HG03095 (cell line): ENCODE results near the gene ARHGAP22.

ENCODE experiments used
- ATAC-seq: cut with Tn5 transposase; IDR thresholded peaks from one replicate; pipeline ENCODE4 v1.9.1; 2021; ENCODE audit warnings: moderate library complexity; ENCODE audit not compliant: unreplicated experiment

The ARHGAP22 gene

DNA sequence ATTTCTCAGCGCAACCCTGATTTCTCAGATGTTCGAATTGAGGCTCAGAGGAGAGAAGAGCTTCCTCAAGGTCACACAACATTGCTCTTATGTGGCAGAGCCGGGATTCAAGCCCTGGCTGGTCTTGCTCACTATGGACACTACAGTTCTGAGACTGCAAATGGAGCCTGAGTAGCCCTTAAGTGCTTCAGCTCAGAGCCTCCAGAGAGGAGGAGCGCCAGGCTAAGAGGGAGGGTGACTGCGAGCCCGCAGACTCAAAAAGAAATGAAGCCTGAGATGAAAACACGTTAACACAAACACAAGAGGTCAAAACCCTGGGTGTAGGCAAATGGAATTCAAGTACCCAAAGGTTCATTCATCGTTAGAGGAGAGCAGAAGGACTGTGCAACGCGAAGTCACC is 13.9 kb downstream of the ARHGAP22 start:
- no peak for ATAC-seq

DNA sequence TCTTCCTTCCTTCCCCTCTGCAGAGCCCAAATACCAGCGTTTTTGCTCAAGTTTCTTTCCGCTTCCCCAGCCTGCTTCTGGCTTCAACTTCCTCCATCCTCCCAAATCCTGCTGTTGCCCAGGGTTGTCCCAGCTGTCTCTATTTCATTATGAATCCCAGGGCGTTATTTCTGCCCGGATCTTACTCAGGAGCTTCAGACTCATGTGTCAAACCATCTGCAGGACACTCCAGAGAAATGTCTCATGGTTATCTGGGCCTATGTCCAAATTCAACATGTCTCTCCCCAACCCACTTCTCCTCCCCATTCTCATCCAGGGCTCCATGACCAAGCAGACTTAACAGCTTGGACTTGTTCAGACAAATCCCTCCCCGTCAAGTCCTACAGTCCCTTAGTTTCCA is 15.6 kb downstream of the ARHGAP22 start:
- ATAC-seq, result no peak

DNA sequence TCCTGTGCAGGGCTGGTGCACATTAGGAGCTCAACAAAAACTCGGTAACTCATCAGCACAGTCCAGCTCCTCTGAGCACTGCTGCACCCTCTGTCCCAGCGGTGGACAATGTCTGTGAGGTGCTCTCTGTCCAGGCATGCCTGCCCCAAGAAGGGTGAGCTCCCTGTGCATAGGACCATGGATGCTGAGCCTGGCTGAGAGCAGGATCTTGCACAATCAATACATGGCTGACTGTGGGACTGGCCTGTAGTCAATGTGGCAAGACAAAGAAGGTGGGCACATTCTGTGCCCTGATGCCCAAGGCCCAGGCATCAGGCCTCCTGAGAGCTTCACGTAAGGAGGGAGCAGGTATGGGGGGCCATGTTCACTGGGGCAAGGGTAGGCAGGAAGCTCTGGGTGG is 17.1 kb downstream of the ARHGAP22 start:
- no peak for ATAC-seq

DNA sequence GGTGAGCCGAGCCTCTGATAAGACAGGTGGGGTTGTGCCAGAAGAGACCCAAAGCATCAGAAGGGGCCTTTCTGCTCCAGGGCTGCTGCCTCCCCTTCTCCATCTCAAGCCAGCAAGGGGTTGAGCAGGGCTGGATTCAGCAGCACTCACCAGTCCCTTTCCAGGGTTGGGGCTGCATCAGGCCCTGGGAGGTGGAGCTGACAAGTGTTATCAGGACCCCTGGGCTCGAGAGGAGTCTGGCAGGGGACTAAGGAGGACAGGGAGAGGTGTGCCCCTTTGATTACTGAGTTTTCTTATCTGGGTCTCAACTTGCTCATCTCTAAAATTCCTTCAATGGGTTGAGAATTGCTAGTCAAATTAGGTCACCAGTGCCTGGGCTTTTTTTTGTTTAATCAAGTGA is 17.8 kb downstream of the ARHGAP22 start:
- no peak for ATAC-seq

DNA sequence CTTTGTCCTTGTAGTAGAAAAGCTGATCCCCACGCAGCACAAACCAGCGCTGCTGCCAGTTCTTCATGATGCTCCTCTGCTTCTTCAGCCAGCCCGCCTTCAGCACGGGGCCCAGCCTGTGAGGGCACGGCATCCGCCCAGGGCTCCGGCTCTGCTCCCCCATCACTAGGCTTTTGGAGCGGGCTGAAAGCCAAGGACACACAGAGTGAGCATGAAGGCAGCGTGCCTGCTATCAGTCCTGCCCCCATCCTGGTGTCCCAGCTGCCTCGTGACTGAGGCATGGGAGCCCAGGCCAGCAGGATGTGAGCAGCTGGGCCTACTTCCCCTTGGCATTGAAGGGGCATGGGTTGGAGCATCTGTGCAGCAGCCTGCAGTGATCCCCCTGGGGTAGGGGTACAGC is 21.9 kb downstream of the ARHGAP22 start:
- no peak for ATAC-seq

DNA sequence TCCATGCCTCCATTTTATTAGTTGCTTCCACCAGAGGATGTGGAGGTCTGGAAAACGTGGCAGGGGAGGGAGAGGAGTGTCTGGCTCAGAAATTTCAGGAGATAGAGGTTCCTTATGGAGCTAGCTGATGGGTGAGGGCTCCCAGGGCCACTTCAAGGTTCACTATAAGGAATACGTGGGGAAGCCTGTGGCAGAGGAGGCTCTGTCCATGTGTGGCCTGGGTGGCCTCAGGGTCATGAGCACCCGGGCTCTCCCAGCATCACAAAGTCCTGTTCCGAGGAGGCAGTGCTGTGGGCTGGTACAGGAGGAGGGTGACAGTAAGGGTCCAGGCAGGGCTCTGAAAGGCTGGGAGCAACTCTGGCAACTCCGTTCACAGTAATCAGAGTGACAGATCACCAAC is 24.6 kb downstream of the ARHGAP22 start:
- no peak for ATAC-seq

DNA sequence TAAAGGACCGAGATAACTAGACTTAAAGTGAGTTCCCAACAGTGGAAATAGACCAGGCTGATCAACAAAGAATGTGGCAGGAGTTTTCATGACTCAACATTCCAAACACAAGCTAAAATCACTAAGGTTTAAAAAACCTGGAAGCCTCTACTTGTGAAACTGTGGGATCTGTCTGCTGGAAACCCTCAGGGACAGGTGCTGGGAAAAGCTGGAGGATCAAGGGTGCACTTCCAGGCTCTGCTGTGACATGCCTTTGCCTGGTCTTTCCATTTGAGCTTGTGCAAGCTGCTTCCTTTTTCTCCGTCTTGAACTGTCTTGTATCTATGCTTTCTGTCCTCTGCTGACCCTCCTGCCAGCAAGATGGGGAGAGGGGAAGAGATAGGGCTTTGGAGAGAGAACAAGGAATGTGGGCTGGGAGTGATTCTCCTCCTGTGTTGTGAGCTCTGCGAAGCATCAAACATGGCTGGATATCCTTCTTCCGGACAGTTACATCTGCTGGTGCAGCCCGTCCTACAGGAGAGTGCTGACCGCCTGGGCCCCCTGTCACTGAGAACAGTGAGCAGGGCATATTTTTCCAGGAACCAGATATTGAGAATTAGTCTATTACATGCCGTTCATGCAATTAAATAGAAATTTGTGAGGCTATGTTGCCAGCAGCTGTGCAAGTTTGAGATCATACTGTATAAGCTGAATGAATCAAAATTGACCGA is 25.5 kb downstream of the ARHGAP22 start:
- ATAC-seq, result no peak

DNA sequence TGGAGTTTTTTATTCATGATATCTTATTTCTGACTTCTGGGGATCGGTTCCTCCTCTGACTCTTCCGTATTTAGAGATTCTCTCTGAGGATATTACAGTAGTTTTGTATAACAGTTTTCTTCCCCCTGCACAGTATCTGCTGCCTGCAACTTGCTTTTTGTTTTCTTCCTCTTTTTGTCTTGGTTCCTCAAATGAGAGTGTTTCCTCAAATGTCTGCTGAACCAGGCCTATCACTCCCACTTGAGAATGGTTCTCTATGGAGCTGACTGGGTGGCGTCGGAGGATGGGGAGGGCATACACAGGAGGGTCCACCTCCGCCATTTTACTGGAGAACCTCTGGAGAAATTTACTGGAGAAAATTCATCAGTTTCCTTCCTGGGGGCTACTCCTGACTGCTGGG is 27.7 kb downstream of the ARHGAP22 start:
- no peak for ATAC-seq

DNA sequence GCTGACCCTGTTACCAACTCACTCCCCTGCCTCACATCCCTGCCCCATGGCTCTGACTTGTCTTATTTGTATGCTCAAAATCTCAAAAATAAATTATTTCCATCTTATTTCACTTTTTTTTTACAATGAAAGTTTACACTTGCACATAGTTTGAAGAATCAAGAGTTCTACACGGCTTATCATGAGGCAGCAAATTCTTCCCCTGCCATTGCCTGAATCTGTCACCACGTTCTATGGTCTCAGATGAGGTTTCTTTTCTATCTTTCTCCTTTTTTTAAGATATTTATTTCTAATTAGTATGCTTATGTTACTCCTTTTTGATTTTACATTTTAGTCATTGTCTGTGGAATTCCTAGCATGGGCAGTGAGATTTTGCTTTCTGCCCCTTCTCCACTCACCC is 28.4 kb downstream of the ARHGAP22 start:
- no peak for ATAC-seq

DNA sequence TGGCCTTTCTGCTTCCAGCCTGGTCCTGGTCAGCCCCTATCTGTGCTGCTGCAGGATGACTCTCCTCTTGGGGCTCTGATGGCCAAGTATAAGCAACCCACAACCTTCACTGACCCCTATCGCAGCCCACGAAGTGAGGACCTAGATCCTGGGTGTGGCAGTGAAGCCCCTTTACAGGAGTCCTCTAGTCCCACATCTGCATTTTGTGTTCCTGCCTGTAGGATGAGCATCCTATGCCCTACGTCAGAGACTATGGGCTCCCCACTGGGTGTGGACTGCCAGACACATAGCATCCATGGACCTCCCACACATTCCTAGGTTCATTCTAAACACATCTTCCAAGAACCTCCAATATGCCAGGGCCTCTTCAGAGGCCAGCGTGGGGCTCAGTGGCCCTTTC is 29.0 kb downstream of the ARHGAP22 start:
- ATAC-seq, result no peak

DNA sequence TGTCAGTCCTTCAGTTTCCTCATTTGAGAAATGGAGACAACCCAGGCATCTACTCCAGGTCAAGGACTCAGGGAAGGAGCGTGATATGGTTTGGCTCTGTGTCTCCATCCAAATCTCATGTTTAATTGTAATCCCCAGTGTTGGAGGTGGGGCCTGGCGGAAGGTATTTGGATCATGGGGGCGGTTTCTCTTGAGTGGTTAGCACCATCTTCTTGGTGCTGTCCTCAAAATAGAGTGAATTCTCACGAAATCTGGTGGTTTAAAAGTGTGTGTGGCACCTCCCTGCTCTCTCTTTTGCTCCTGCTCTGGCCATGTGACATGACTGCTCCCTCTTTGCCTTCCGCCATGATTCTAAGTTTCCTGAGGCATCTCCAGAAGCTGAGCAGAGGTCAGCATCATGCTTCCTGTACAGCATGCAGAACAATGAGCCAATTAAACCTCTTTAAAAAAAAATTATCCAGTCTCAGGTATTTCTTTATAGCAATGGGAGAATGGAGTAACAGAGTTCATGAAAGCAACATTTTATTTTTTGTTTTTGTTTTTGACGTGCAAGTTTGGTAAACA is 30.0 kb downstream of the ARHGAP22 start:
- ATAC-seq, result no peak

DNA sequence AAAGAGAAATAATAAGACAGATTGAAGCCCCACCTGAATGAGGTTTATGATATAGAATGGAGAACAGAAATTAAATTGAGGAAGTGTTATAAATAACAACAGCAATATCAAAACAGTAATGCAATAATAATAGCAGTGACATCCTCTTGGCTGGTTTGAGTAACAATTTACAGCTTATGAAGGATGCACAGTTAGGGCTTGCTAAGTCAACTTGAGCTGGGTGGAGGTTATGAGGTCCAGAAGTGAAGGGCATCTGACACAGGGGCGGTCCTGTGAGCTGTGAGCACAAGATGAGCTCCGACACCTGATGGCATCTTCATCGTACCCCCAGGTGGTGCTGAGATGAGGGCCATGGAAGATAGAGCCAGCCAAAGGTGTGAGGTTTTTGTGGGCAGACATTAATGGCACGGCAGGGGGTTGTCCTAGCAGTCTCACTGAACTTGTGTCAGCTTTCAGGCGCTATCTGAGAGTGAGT is 30.5 kb downstream of the ARHGAP22 start:
- no peak for ATAC-seq

DNA sequence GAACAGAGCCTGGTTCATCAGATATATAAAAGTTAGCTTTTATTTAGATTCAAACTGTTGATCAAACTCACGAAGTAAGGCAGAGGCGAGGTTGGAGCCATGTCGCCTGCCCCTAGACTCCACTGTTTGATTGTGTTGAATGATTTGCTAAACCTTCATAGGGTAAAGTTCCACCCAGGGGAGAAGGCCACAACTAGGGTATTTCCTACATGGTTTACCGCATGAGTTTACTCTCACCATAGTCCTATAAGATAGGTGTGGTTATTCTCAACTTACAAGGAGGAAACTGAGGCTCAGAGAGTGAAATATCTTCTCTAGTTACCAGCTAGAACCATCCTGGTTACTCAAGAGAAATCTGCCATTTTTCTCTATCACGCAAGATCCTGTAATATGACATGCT is 31.8 kb downstream of the ARHGAP22 start:
- no peak for ATAC-seq

DNA sequence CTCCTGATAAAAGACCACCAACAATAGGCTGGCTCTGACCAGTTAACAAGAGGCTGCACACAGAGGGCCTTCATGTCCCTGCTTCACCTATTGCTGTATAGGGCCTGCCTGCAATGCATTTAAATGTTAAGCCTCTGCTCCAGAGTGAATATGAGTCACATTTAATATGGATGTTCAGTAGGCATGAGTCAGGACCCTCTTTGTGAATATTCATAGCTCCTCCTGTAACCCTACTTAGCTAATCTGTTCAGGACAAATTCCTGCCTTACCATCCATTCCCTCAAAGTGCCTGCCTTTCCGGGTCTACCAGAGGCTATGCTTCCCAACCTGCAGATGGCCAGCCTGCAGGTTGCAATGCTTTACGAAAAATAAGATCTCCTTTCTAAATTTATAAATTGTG is 32.5 kb downstream of the ARHGAP22 start:
- ATAC-seq, result no peak

DNA sequence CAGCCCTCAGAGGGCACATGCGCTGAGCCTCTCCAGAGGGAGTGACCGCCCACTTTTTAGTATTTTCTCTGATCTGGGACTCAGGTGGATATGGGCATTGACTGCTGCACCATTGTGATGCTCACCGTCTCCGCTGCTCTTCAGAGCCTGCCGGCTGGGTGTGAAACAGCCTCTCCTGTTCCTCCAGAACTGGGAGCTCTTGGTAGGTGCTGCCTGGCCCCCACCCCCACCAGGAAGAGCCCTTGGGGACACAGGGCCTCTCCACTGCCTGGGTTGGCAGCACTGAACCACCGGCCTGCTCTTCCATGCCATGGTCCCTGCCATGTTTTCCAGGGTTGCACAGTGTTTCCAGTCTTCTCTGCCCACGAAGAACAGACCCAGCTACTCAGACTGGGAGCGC is 36.3 kb downstream of the ARHGAP22 start:
- ATAC-seq, result no peak

DNA sequence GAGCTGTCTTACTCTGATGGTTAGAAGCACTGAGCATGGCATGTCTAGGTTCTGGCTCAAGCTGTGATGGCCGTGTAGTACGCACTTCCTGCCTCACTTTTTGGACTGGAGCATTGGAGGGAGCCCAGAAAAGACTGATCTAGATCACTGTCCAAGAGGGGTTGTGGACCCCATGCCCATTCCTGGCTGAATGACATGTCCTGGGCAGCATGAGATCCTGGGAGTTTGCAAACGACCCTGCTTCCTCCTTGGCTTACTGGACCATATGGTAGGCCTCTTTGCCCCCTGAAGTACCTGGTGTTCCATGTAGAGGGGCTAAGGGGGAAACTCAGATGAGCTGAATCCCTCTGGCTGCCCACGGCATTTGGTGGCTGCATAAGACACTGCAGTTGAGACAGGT is 36.7 kb downstream of the ARHGAP22 start:
- no peak for ATAC-seq

DNA sequence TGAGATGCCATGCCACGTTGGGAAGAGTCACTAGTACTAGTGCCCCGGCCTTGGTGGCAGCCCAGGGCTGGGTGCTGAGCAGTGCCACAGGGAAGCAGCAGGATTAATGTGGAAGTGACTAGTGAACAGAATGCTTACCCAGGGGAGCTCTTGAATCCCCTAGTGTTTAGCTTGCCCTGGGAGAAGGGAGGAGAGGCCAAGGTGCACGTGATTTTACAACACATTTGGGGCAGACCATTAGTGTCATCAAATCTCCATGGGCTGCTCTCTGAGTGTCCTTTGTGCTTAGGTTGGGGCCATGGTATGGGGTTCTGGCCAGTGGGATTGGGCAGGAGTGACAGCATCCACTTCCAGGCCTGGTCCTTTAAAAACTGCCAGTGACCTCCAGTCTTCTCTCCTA is 37.5 kb downstream of the ARHGAP22 start:
- ATAC-seq, result no peak

DNA sequence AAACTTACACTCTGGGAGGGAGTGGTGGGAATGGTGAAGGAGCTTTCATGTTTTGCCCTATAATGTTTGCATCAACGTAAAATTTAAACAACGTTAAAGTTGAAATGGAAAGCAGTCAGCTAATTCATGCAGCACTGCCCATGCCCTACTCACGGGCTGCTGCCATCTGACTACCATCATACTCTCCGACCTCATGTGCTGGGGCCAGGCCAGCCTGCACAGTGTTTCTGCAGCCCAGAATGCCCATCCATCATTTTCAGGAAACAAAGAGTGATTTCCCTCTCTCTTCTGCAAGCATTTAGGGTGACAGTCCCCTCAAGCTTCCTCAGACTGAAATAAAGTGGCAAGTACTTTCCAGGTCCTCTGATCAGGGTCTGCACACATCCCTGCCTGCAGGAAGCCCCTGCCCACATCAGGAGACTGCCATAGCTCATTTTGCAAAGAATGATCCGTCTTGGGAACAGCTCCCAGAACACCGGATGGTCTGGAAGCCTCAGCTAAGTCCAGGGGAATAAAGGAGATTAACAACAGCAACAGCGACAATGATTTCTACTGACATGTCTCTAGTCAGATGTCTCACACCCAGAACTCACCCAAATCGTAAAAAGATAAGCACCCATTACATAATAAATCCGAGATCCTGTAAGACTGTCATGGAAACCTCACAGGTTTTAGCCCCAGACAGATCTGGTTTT is 40.3 kb downstream of the ARHGAP22 start:
- ATAC-seq, result no peak

DNA sequence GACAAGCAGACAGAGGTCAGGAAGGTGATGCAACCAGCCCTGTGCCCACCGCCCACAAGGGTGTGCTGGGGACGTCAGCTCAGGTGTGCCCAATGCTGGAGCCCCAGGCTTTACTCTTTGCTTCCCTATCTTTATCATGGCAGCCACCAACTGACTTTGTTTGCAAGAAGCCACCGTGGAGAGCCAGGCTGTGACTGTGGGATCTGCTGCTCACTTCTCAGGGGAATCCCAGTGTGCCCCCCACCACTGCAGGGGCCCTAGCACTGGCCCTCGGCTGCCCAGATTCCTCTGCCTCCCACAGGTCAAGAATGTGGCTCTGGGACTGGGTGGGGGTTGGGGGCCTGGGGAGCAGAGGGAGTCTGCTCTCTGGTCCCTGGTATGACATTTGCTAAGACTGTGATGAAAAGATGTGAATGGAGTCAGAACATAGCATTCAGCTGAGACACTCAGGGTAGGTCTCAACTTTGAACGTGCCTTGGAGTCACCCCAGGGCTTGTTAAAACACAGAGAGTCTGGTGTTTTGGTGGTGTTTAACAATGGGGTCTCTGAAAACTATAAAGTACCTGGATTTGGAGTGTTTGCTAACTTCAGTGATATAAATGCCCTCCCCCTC is 47.3 kb downstream of the ARHGAP22 start:
- ATAC-seq, result no peak

DNA sequence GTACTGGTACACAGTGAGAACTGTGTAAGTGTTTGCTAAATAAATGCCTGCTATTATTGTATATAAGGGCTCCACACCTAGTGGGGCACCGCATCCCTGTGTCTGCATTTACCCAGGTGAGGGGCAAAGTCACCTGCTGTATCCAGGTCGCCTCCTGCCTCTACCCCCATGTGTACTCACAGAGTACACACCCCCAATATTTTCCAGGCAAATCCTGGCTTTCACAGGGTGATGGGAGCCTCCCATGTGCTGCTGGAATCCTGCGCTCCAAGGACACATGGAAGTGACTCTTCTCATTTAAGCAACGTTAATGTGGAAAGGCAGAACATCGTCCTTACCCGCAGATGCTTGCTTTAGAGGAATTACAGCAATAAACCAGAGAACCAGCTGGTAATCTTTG is 48.2 kb downstream of the ARHGAP22 start:
- no peak for ATAC-seq

DNA sequence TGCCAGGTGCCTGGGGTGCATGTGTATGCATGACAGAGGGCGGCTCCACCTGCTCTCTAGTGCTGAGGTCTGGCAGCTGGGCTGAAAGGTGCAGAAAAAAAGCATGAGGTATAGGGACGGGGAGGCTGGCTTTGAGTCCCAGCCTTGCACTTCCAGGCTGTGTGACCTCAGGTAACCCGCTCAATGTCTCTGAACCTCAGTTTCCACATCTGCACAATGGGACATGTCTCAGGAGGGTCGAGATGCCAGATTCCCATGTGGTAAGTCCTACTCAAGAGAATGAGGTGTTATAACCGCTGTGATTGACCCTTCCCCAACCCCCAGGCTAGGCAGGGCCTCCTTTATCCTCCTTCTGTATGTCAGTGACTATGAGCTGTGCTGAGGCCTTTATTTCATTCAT is 48.8 kb downstream of the ARHGAP22 start:
- ATAC-seq, result no peak
